Testis (tissue), 3 donors: ENCODE results near the gene MAGEA1. TPM values are rescaled to one million over a fixed set of nuclear protein-coding genes. Genes with fewer than 3 reads are reported as not detected.
"Not testable (repeated sequence)": the region's sequence is repeated elsewhere in the genome, so short reads cannot be mapped to it uniquely, and the experiment has no call there.

ENCODE experiments used
- DNase-seq: peaks from one replicate; pipeline ENCODE4 v3.0.0-alpha.2; 2019
- H3K27ac ChIP-seq, 2 donors: fragments of 200-600 bp; sonication (generic); one replicate each; pipeline ENCODE4 v1.5.1; 2019
- H3K27me3 ChIP-seq: fragments of 200-600 bp; sonication (generic); one replicate; pipeline ENCODE4 v1.5.1; 2019
- H3K36me3 ChIP-seq: fragments of 200-600 bp; sonication (generic); one replicate; pipeline ENCODE4 v1.5.1; 2017; ENCODE audit warnings: low read depth; ENCODE audit errors: missing control alignments
- H3K4me1 ChIP-seq: fragments of 200-600 bp; sonication (generic); one replicate; pipeline ENCODE4 v1.5.1; 2019
- H3K4me3 ChIP-seq, 2 donors: fragments of 200-600 bp; sonication (generic); one replicate each; pipeline ENCODE4 v1.5.1; 2017 to 2019
- H3K9me3 ChIP-seq: fragments of 200-600 bp; sonication (generic); one replicate; pipeline ENCODE4 v1.5.1; 2017
- POLR2A ChIP-seq: fragments of 450-650 bp; IDR thresholded peaks from one replicate; pipeline ENCODE4 v1.6.1; 2017; ENCODE audit warnings: antibody characterized with exemption, mild to moderate bottlenecking, moderate library complexity
- WGBS, 2 donors: methylation state at CpG; one replicate each; pipeline ENCODE4 v1.1.5; 2018; 5-methylcytosine and 5-hydroxymethylcytosine counted together
- intact Hi-C: fragments of 100-400 bp; cut with DNase I; formaldehyde crosslinking; loops from one replicate; pipeline ENCODE4 v1.15.1; 2023; ENCODE audit warnings: low total_unique reads
- polyA plus RNA-seq: library from polyadenylated mRNA; stranded (reverse); fragments of 350-450 nt; fragmentation: Illumina TruSeq; extraction: RNeasy Lipid Tissue Mini Kit (QIAGEN cat#74804); gene quantifications from one replicate; pipeline ENCODE4 v1.2.3, GENCODE V29; 2014; ENCODE audit warnings: low read depth, low replicate concordance; ENCODE audit not compliant: insufficient read depth
- total RNA-seq, 2 donors: library from RNA; depleted of rRNA; stranded (reverse); fragments of >200 nt; gene quantifications; one replicate each; pipeline ENCODE4 v1.2.3, GENCODE V29; 2016
- TF ChIP-seq, protein P1 (sequence below), 3 experiments: fragments of 450-650 bp in 2 of 3; fragments of 200-600 bp in 1 of 3; sonication (generic) in 1 of 3; IDR thresholded peaks; one replicate each; pipeline ENCODE4 v1.5.1; 2016 to 2019; ENCODE audit warnings: antibody characterized with exemption in 3 of 3, mild to moderate bottlenecking in 2 of 3, moderate library complexity in 1 of 3

The MAGEA1 gene
- total and polyA plus RNA-seq, 3 donors from 2014 or later = 8.3 to 8.9 (median 8.5) TPM

DNA sequence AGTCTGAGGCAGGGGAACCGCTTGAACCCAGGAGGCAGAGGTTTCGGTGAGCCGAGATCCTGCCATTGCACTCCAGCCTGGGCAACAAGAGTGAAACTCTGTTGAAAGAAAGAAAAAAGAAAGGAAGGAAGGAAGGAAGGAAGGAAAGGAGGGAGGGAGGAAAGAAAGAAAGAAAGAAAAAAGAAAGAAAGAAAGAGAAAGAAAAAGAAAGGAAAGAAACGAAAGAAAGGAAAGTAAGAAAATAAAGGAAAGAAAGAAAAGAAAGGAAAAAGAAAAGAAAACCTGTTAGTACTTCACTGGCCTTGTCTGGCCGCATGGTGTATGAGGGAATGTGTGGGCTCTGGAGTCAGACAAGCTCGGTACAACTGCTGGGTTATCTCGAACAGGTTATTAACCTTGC lies 20.8 kb upstream of the MAGEA1 start:
- intact Hi-C loops = no loop called here
- 89 to 92% methylated on average over 7 of the region's 7 CpGs for WGBS, 2 donors
- Histone ChIP-seq H3K9me3 (no peaks in the 10 kb centered on the region), H3K27me3 (no peaks in the 10 kb centered on the region), H3K4me1 (no peaks in the 10 kb centered on the region), H3K36me3 (no peaks in the 10 kb centered on the region), H3K4me3 (no peak overlapping the region), H3K27ac (no peak overlapping the region)
- no peak for DNase-seq
- TF ChIP-seq, protein P1, sequence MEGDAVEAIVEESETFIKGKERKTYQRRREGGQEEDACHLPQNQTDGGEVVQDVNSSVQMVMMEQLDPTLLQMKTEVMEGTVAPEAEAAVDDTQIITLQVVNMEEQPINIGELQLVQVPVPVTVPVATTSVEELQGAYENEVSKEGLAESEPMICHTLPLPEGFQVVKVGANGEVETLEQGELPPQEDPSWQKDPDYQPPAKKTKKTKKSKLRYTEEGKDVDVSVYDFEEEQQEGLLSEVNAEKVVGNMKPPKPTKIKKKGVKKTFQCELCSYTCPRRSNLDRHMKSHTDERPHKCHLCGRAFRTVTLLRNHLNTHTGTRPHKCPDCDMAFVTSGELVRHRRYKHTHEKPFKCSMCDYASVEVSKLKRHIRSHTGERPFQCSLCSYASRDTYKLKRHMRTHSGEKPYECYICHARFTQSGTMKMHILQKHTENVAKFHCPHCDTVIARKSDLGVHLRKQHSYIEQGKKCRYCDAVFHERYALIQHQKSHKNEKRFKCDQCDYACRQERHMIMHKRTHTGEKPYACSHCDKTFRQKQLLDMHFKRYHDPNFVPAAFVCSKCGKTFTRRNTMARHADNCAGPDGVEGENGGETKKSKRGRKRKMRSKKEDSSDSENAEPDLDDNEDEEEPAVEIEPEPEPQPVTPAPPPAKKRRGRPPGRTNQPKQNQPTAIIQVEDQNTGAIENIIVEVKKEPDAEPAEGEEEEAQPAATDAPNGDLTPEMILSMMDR (IDR thresholded peaks at IDR 0.05) = no peak
- TF ChIP-seq POLR2A = no peak

GRCh38 chrX:153161952-153162351 lies 17.1 kb upstream of the MAGEA1 start:
- no peak for DNase-seq
- H3K27ac ChIP-seq = no peak overlapping the region
- intact Hi-C loops = no loop called here
- H3K36me3 ChIP-seq = no peaks in the 10 kb centered on the region
- no peaks in the 10 kb centered on the region for H3K9me3 ChIP-seq
- TF ChIP-seq, protein P1 (IDR thresholded peaks at IDR 0.05) = no peak
- TF ChIP-seq POLR2A = no peak
- 83 to 86% methylated on average over 5 of the region's 5 CpGs for WGBS, 2 donors
- H3K27me3 ChIP-seq = no peaks in the 10 kb centered on the region
- no peak overlapping the region for H3K4me3 ChIP-seq
- no peaks in the 10 kb centered on the region for H3K4me1 ChIP-seq

DNA sequence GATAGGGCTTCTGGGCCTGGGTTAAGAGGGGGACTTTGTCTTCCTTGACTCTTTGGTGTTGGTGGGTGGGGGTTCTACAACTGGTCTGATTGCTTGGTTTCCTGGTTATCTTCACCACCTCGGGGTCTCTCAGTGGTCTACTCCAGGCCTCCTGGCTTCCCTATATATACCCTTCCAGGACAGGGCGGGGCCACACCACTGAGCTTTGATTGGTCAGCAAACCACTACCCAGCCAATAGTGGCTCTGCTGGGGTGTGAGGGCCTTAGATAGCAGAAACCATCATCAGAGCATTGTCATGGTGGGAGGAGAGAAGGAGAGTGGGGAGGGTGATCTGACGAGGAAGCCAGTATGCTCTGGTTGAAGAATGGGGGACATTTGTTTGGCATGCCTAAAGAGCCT lies 14.4 kb upstream of the MAGEA1 start:
- Histone ChIP-seq H3K36me3 (no peaks in the 10 kb centered on the region), H3K4me1 (no peaks in the 10 kb centered on the region), H3K9me3 (no peaks in the 10 kb centered on the region), H3K27me3 (no peaks in the 10 kb centered on the region), H3K4me3 (no peak overlapping the region), H3K27ac (no peak overlapping the region)
- TF ChIP-seq, protein P1 (IDR thresholded peaks at IDR 0.05) = no peak
- TF ChIP-seq POLR2A = no peak
- 100% methylated on average over 3 of the region's 3 CpGs for WGBS, 2 donors
- intact Hi-C loops = no loop called here
- DNase-seq = no peak

GRCh38 chrX:153168423-153168822 lies 10.7 kb upstream of the MAGEA1 start:
- H3K4me1 ChIP-seq, H3K4me3 ChIP-seq, H3K9me3 ChIP-seq, DNase-seq, intact Hi-C loops, H3K36me3 ChIP-seq, H3K27ac ChIP-seq, H3K27me3 ChIP-seq: not testable (repeated sequence)
- 84 to 93% methylated on average over 1 to 4 of the region's 4 CpGs for WGBS, 2 donors

- H3K4me3 ChIP-seq = no peak overlapping the region
- no peaks in the 10 kb centered on the region for H3K4me1 ChIP-seq
- TF ChIP-seq POLR2A = no peak
- TF ChIP-seq, protein P1 (IDR thresholded peaks at IDR 0.05) = no peak
- DNase-seq = no peak
- no peaks in the 10 kb centered on the region for H3K9me3 ChIP-seq
- H3K27ac ChIP-seq = no peak overlapping the region
- intact Hi-C loops = no loop called here
- no peaks in the 10 kb centered on the region for H3K27me3 ChIP-seq
- WGBS, 2 donors = 100% methylated on average over 4 of the region's 4 CpGs; no CpG with 5 or more reads in 1 of the 2 donors
- H3K36me3 ChIP-seq = no peaks in the 10 kb centered on the region
Measured at GRCh38 chrX:153181822-153182221, 2.7 kb downstream of the MAGEA1 start.
